ENCODE measurements around the gene SEMA3B. TPM values are rescaled to one million over a fixed set of nuclear protein-coding genes. Genes with fewer than 3 reads are reported as not detected.

The SEMA3B gene
- total and polyA plus RNA-seq, 12 donors: 6.0 to 496 (median 224) TPM

DNA sequence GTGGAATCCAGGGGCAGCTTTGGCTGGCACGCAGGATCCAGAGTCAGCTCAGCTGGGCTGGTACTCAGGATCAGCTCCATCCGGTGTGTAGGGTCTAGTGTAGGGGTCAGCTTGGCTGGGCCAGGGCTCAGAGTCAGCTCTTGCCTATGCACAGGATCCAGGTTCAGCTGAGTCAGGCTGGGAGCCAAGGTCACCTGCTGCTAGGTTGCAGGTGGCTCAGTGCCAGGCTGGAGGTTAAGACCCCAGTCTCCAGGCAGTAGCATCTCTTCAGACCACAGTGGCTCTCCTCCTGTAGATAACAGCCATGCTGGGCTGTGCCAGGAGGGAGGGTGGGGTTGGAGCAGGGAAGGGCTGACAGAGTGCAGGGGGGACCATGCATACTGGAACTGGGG, 28.4 kb downstream of the SEMA3B start:
- Histone ChIP-seq H3K36me3 (replicated peaks in 1 of 2) (no peaks in the 10 kb centered on the region), H3K27ac (no peak overlapping the region), H3K27me3 (no peaks in the 10 kb centered on the region), H3K9me3 (replicated peaks in 1 of 3) (no peaks in the 10 kb centered on the region), H3K4me1 (replicated peaks in 1 of 2) (peaks cover 25 to 44% of the 10 kb centered on the region in 2 donors), H3K4me3 (no peak overlapping the region)
- DNase-seq: peak in 1 of 7 donors; percentile 55
- WGBS, 4 donors: 71 to 80% (median 79%) methylated on average over 1 to 2 of the region's 2 CpGs; no CpG with 5 or more reads in 1 of the 4 donors
- no peak for TF ChIP-seq POLR2A (IDR thresholded peaks at IDR 0.05)
- no peak for TF ChIP-seq CTCF (IDR thresholded peaks at IDR 0.05)
- intact Hi-C loops (cut with DNase I): no loop called here

DNA sequence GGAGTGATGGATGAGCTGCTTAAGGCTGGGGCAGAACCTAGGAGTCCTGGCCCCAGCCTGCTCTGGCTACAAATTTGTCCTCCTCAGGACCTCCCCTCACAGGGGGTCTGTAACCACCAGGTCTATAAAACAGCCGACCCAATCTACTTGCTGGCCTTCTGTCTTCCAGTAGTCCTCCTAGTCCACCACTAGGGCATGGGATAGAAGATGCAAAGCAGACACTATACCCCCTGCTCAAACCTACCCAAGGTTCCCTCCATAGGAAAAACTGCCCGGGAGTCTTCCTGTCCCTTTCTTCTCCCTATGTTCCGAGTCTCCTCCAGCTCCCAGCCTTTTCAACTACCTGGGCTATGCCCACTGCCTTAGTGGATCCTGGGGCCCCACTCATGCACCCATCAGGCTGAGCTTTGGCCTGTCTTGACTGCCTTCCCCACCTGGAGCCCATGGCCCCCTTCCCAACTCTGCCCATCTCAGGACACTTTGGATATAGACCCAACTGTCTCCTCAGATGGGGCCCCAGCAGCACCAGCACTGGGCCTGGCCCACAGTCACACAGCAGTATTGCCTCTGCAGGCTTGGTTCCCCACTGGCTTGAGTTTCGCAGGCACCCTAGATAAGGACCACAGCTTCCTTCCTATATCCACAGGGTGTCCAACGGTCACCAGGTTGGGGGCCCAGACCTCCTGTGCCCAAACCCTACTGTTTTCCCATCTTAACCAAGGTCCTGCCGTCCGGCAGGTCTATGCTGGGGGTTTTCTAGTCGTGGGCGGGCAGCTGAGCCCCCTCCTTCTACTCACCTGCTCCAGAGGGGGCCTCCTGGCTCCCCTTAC, 29.2 kb downstream of the SEMA3B start:
- intact Hi-C loops (cut with DNase I): no loop called here
- Histone ChIP-seq H3K4me1 (replicated peaks in 1 of 2) (peaks cover 25 to 45% of the 10 kb centered on the region in 2 donors), H3K36me3 (replicated peaks in 1 of 2) (no peaks in the 10 kb centered on the region), H3K4me3 (peak overlapping the region in 1 of 4 donors; percentile 59), H3K27ac (peak overlapping the region in 4 of 5 donors; percentile 65 to 95 (median 84)), H3K9me3 (replicated peaks in 1 of 3) (no peaks in the 10 kb centered on the region), H3K27me3 (no peaks in the 10 kb centered on the region)
- TF ChIP-seq POLR2A (IDR thresholded peaks at IDR 0.05) (no peak), CTCF (IDR thresholded peaks at IDR 0.05) (peak in 1 of 6 experiments; percentile 23)
- peak in 3 of 7 donors; percentile 24 to 68 (median 40) for DNase-seq
- WGBS, 4 donors: 50 to 60% (median 54%) methylated on average over 7 to 9 of the region's 9 CpGs

- DNase-seq: peak; percentile 99 to 100 (median 100)
- WGBS, 4 donors: 0 to 1% (median 1%) methylated on average over 17 to 61 of the region's 61 CpGs
- no peaks in the 10 kb centered on the region for H3K9me3 ChIP-seq (replicated peaks in 1 of 3)
- TF ChIP-seq POLR2A (IDR thresholded peaks at IDR 0.05): peak; percentile 89 to 97
- peak; percentile 16 to 69 (median 48) for TF ChIP-seq CTCF (IDR thresholded peaks at IDR 0.05)
- H3K4me3 ChIP-seq: peak within 1 kb of the TSS in 3 of 4 donors; percentile 22 to 59 (median 37)
- peak within 1 kb of the TSS; percentile 75 to 95 (median 93) for H3K27ac ChIP-seq
- peaks cover 26 to 48% of the 10 kb centered on the region in 2 donors for H3K4me1 ChIP-seq (replicated peaks in 1 of 2)
- intact Hi-C loops (cut with DNase I): no loop called here
- H3K36me3 ChIP-seq (replicated peaks in 1 of 2): no peaks in the 10 kb centered on the region
- H3K27me3 ChIP-seq: no peaks in the 10 kb centered on the region
Observed at GRCh38 chr3:50298836-50299637, 30.1 kb downstream of the SEMA3B start, which contains the start of the genes HYAL3 and NAA80. HYAL3 (minus strand) TSS chr3:50299405; CDS start chr3:50295602, 3,803 bp downstream. NAA80 (minus strand) TSS chr3:50299405; CDS start chr3:50297463, 1,942 bp downstream.

GRCh38 chr3:50299638-50299928, 30.6 kb downstream of the SEMA3B start:
- peak overlapping the region; percentile 75 to 95 (median 93) for H3K27ac ChIP-seq
- intact Hi-C loops (cut with DNase I): no loop called here
- peaks cover 26 to 48% of the 10 kb centered on the region in 2 donors for H3K4me1 ChIP-seq (replicated peaks in 1 of 2)
- H3K27me3 ChIP-seq: no peaks in the 10 kb centered on the region
- TF ChIP-seq POLR2A (IDR thresholded peaks at IDR 0.05) (no peak), CTCF (IDR thresholded peaks at IDR 0.05) (no peak)
- WGBS, 4 donors: 0 to 1% (median 1%) methylated on average over 6 to 12 of the region's 12 CpGs
- no peaks in the 10 kb centered on the region for H3K36me3 ChIP-seq (replicated peaks in 1 of 2)
- no peak for DNase-seq
- H3K9me3 ChIP-seq (replicated peaks in 1 of 3): no peaks in the 10 kb centered on the region
- H3K4me3 ChIP-seq: peak overlapping the region in 2 of 4 donors; percentile 26 to 52
